Stomach (tissue), 4 donors: Measurements from ENCODE around the gene RAB5B.

Source experiments
- EP300 ChIP-seq: sonication (generic); formaldehyde crosslinking; IDR thresholded peaks from one replicate; pipeline ENCODE4 v1.6.1; 2017; ENCODE audit warnings: antibody characterized with exemption
- POLR2AphosphoS5 ChIP-seq, 3 donors: sonication (generic); formaldehyde crosslinking; IDR thresholded peaks; one replicate each; pipeline ENCODE4 v1.6.1; 2016; ENCODE audit warnings: antibody characterized with exemption in 3 of 3
- TF ChIP-seq, protein P1 (sequence below), 7 experiments: fragments of 450-650 bp in 4 of 7; fragments of 200-600 bp in 3 of 7; sonication (generic) in 3 of 7; IDR thresholded peaks; one replicate each; pipeline ENCODE4 v1.5.1; 2016 to 2019; ENCODE audit warnings: antibody characterized with exemption in 7 of 7, control low read depth in 2 of 7, mild to moderate bottlenecking in 1 of 7

DNA sequence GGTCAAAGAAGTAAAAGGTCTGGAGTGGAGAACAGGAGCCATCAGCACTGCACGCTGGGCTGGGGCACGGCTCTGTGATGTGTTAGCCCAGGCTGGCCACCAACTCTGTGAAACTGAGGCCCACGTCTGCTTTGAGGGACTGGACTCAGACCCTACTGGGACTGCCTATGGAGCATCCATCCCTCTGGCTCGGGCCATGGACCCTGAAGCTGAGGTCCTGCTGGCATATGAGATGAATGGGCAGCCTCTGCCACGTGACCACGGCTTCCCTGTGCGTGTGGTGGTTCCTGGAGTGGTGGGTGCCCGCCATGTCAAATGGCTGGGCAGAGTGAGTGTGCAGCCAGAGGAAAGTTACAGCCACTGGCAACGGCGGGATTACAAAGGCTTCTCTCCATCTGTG, 30.3 kb downstream of the RAB5B start:
- TF ChIP-seq, protein P1, sequence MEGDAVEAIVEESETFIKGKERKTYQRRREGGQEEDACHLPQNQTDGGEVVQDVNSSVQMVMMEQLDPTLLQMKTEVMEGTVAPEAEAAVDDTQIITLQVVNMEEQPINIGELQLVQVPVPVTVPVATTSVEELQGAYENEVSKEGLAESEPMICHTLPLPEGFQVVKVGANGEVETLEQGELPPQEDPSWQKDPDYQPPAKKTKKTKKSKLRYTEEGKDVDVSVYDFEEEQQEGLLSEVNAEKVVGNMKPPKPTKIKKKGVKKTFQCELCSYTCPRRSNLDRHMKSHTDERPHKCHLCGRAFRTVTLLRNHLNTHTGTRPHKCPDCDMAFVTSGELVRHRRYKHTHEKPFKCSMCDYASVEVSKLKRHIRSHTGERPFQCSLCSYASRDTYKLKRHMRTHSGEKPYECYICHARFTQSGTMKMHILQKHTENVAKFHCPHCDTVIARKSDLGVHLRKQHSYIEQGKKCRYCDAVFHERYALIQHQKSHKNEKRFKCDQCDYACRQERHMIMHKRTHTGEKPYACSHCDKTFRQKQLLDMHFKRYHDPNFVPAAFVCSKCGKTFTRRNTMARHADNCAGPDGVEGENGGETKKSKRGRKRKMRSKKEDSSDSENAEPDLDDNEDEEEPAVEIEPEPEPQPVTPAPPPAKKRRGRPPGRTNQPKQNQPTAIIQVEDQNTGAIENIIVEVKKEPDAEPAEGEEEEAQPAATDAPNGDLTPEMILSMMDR (IDR thresholded peaks at IDR 0.05) = no peak
- no peak for TF ChIP-seq POLR2AphosphoS5 (IDR thresholded peaks at IDR 0.05)
- TF ChIP-seq EP300 = no peak
